Measurements from ENCODE around the gene ZNF660. TPM values are rescaled to one million over a fixed set of nuclear protein-coding genes. Genes with fewer than 3 reads are reported as not detected.

Gene ZNF660
- total and polyA plus RNA-seq, 10 of the 15 experiments (the other 5 are each of a cell fraction or from before 2014, with no cell fraction given), result 0.62 to 2.6 (median 1.7) TPM

GRCh38 chr3:44624749-44625480 lies 40.2 kb downstream of the ZNF660 start, which contains the start of gene ZNF197 (continued):
- TF ChIP-seq RELB (IDR thresholded peaks at IDR 0.05; ENCODE audit: low read depth) (peak; percentile 60; the same call in 1 of the 2 replicates), POLR2AphosphoS2 (IDR thresholded peaks at IDR 0.05; ENCODE audit: low read depth, low read length) (peak; percentile 61; the same call in 1 of the 2 replicates), SIN3A (IDR thresholded peaks at IDR 0.05; ENCODE audit: low read depth, low read length) (no peak), POLR2A (IDR thresholded peaks at IDR 0.05; ENCODE audit: low read depth, low read length) (peak; percentile 88), ZNF207 (IDR thresholded peaks at IDR 0.05; ENCODE audit: borderline replicate concordance) (0 out of 2 replicates have a peak, but pooled peaks have one; percentile 12), REST (IDR thresholded peaks at IDR 0.05; ENCODE audit: low read depth, low read length) (peak; percentile 59; the same call in 1 of the 2 replicates), NR2C2 (IDR thresholded peaks at IDR 0.05; ENCODE audit: borderline replicate concordance, control insufficient read depth, insufficient read length, low read depth) (no peak), IRF5 (IDR thresholded peaks at IDR 0.05; ENCODE audit: borderline replicate concordance) (no peak), NR2F1 (conservative IDR thresholded peaks at IDR 0.05) (no peak), IKZF2 (IDR thresholded peaks at IDR 0.05) (peak; percentile 79 to 85), PAX5 (IDR thresholded peaks at IDR 0.05; ENCODE audit: borderline replicate concordance, low read depth, low read length) (0 out of 2 replicates have a peak, but pooled peaks have one; percentile 38), HDAC2 (IDR thresholded peaks at IDR 0.05) (no peak), PML (IDR thresholded peaks at IDR 0.05; ENCODE audit: low read length) (no peak), IRF4 (IDR thresholded peaks at IDR 0.05; ENCODE audit: low read depth, low read length) (no peak), CEBPZ (IDR thresholded peaks at IDR 0.05; ENCODE audit: low read depth, low read length) (no peak), ZBTB33 (IDR thresholded peaks at IDR 0.05) (no peak), NFIC (IDR thresholded peaks at IDR 0.05; ENCODE audit: low read depth, low read length) (no peak), CREM (IDR thresholded peaks at IDR 0.05; ENCODE audit: low read depth) (peak; percentile 47; the same call in 1 of the 2 replicates)
